IMR-90 (cell line): Measurements from ENCODE around the gene CDK5RAP2.

Source experiments
- CTCF ChIP-seq: conservative IDR thresholded peaks from 2 replicates; pipeline ENCODE4 v1.5.1; 2012; ENCODE audit warnings: mild to moderate bottlenecking, low read depth, low read length, improper control_type of control experiment
- ELK1 ChIP-seq: fragments of 150-350 bp; IDR thresholded peaks from 2 replicates; pipeline ENCODE4 v1.6.1; 2016; ENCODE audit warnings: low read depth, mild to moderate bottlenecking, low read length, moderate library complexity, borderline replicate concordance
- MAFK ChIP-seq: IDR thresholded peaks from 2 replicates; pipeline ENCODE4 v1.6.1; 2012; ENCODE audit warnings: low read depth, low read length, improper control_type of control experiment

- TF ChIP-seq CTCF (no peak), ELK1 (no peak), MAFK (no peak)
Measured at GRCh38 chr9:120609636-120610035, 29.7 kb upstream of the CDK5RAP2 start.
